ENCODE measurements around the gene CTNNA3.

DNA sequence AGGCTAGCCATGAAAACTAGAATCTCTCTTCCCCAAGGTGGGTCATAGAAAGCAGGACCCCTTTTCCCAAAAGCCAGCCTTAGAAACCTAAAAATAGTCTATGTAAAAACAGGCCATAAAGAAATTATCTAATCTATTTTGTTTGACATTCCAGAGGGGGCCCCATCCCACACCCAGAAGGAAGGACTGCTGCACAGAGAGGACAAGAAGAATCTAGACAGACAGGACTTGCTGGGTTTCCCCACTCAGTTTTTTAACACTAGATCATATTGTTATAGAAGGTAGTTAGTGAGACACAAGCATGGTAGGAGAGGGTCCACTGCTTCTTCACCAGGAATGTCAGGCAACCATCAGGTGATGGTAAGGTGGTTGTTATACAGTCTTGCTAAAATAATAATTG, 413.1 kb downstream of the CTNNA3 start:
- TF ChIP-seq RAD21 (conservative IDR thresholded peaks at IDR 0.05) (no peak), TAF1 (IDR thresholded peaks at IDR 0.05; ENCODE audit: low read depth) (no peak), CTCF (IDR thresholded peaks at IDR 0.05; ENCODE audit: poor library complexity, severe bottlenecking) (no peak)
